Measurements from ENCODE around the gene HOXC13.

GRCh38 chr12:53931844-53932581, 6.6 kb upstream of the HOXC13 start:
- no peak for TF ChIP-seq POLR2AphosphoS5 (IDR thresholded peaks at IDR 0.05; ENCODE audit: low read depth, low read length)
- no peak for TF ChIP-seq POLR2A (IDR thresholded peaks at IDR 0.05; ENCODE audit: low read depth, low read length)
